GM19023 (cell line): ENCODE measurements around the gene GAS2.
"Not testable (repeated sequence)": the region's sequence is repeated elsewhere in the genome, so short reads cannot be mapped to it uniquely, and the experiment has no call there.

ENCODE experiments used
- ATAC-seq: cut with Tn5 transposase; IDR thresholded peaks from one replicate; pipeline ENCODE4 v1.9.1; 2021; ENCODE audit warnings: mild to moderate bottlenecking, moderate library complexity; ENCODE audit not compliant: unreplicated experiment

The GAS2 gene

DNA sequence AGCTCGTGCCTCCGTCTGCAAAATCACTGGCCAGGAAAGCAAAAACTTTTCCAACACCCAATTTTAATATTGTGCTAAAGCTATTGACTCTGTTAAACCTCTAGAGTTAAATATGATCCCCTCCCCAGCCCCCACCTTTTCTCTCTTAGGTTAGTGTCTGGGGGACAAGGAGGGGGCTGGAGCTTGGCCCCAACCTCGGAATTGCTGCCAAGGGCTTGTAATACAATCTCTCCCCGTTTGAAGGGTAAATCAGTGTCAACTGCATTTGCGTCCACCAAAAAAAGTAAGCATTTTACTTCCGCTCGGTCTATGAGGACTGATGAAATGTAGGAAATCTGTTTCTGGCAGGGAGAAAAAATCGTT is at the start of gene GAS2:
GAS2 (plus strand) TSS at position 287 of the 363 bp plus-strand sequence. CDS start 8,259 bp downstream, outside the sequence.
- peak; percentile 14 for ATAC-seq

DNA sequence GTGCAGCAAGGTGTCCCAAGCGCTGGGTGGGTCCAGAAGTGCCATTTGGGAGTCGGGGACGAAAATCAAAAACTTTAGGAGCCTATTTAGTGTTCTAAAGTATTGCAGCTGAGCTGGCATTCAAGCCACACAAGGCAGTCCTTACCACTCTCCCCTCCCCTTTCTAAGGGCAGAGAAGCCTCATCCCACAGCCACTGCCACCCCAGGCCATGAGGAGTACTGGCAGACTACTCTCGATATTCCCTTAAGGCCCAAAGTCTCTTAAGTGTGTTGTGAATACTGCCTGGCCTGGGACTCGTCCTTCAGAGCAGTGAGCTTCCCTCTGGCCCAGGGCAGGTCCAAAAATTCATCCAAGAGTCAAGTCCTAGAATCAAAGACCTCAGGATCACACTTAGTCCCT is 48.5 kb upstream of the GAS2 start:
- ATAC-seq, result no peak

DNA sequence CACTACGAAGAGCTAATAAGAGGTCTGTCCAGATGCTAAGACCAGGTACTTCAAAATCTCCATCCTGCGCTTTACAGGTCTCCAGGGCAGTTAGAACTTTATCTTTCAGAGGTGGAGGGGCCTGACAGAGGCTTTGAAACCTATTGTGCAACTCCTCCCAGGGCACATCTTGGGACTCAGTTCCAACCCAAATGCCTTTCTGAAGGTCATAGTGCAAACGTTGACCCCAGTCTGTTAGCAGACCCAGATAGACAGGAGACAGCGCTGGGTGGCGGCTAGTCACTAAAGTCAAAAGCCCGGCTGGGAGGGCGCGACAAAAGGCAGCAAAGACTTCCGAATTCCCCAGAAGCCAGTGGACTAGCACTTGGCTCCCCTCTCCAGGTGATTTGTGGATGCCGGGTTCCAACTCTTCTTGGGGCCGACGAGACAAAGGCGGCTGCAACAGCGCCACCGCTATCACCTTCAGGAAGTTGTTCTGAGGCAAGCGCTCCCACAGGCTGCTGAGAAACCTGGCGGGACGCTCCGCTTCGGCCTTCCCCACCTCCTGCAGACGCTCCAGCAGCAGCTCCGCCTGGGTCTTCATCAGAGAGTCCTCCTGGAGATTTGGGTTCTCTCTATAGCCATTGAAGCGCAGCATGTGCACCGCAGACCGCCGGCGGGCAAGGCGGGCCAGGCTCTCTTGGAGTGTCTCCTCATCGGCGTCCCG is 41.5 kb upstream of the GAS2 start:
- ATAC-seq, result peak; percentile 56

DNA sequence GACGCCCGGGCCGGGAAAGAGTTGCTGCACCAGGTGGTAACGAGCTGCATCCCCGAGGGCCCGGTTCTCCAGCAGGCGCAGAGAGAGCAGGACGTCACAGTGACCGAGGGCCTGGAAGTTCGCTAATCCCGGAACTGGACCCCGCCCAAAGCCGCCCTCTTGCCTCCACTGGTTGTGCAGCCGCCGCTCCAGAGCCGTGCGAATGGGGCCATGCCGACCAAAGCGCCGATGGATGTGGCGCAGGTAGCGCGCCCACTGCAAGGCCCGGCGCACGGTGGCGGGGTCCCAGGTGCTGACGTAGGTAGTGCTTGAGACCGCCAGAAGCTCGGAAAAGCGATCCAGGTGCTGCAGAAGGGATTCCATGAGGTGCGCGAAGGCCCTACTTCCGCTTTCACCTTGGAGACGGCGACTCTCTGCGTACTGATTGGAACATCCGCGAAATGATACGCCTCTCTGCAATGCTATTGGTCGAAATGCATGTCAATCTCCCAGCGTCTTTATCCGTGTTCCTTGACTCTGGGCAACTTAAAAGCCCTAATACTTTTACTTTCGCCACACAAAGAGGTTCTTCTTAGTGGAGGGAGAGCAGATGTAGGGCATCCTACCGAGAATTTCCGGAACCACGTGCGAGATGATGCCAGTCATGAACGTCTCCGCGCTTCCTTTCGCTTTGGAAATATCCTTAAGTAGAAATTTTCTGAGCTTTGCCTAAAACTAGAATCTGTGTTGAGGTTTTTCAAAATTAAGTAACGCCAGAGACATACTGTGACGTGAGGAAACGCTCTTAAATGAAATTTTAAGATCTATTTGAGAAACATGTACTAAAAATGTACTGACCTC is 40.7 kb upstream of the GAS2 start, which contains the start of gene FANCF:
FANCF (minus strand) TSS at position 376 of the 840 bp plus-strand sequence; CDS start at position 363, 13 bp downstream.
- ATAC-seq, result peak; percentile 95

DNA sequence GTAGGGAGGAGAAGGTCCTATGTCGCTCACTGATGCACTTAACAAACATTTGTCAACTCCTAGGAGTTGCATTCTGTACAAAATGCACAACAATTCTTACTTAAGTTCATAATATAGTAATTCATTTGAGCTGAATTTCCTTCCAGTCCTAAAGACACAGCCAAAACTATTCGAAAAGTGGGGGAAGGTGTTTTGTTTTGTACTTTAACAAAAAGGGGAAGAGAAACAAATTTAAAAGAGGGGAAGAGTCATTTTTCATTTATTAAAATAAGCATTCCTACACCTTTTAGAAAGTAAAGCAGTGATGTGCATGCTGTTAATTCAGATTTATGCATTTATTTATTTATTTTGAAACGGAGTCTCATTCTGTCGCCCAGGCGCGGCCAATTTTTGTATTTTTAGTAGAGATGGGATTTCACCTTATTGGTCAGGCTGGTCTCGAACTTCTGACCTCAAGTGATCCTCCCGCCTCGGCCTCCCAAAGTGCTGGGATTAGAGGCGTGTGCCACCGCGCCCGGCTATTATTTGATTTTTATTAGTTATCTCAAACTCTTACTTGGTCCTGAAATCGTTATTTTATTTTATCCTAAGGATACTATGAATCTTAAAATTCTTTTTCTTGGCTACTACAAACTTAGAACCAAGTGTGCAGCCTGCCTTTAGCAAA is 39.7 kb upstream of the GAS2 start:
- ATAC-seq, result no peak

DNA sequence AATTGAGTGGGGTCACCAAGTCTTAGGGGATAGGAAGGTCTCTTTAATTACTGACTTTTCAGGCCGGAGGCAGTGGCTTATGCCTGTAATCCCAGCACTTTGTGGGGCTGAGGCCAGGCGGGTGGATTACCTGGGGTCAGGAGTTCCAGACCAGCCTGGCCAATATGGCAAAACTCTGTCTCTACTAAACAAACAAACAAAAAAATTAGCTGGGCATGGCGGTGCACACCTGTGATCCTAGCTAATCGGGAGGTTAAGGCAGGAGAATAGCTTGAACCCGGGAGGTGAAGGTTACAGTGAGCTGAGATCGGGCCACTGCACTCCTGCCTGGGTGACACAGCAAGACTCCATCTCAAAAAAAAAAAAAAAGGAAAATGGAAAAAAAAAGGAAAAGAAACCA is 39.0 kb upstream of the GAS2 start:
- ATAC-seq, result no peak

DNA sequence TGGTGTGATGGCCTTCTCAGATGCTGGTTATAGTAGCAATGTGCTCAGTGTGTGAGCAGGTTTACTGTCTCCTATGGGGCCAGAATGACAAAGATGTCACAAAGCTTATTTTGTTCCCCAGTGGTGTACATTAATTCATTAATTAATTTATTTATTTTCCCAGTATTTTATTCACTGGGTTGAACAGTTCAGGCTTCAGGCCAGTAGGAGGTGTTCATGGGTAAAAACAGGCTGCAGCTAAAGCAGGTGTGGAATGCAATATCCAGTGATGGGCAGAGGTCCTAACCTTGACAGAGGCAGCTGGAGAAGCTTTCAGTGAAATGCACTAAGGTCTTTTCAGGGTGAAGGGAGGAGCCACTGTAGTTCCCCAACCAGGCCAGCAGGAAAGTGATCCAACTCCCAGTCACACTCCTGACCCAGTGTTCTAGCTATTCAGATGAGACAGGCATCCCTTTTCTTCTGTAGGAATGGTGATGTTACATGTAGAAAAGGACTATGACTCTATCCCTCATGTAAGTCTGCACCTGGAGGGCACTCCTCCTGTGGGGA is 33.0 kb upstream of the GAS2 start:
- ATAC-seq, result no peak

DNA sequence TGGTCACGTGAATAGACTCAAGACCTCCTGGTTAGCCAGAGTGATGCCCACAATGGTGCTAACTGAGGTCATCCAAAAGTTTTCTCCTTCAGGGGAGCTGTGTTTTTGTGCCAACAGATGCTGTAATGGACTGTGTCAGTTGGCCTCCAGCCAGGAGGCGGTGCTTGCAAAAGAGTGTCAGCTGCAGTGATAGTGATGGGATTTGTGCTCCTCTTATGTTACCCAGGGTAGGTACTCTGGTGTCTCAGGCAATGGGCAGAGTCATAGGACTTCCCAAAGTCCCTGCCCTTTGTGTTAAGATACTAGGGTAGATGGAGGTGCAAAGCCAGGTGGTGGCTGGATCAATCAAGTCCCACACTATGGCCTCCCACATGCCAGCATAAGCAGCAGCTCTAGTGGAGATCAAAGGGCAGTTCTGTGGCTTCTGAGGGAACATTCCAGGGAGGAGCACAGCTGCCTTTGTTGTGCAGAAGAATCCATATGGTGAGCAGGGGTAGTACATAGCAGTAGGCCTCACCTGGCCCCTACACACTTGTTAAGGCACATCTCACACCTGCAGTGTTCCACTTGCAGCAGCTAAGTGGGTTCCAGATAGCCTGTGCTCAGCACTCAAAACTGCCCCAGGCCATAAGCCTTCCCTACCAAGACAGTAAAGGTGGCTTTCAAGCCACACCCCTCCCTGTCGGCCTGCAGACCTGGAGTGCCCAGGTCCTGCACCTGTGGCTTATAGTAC is 31.3 kb upstream of the GAS2 start:
- no peak for ATAC-seq

DNA sequence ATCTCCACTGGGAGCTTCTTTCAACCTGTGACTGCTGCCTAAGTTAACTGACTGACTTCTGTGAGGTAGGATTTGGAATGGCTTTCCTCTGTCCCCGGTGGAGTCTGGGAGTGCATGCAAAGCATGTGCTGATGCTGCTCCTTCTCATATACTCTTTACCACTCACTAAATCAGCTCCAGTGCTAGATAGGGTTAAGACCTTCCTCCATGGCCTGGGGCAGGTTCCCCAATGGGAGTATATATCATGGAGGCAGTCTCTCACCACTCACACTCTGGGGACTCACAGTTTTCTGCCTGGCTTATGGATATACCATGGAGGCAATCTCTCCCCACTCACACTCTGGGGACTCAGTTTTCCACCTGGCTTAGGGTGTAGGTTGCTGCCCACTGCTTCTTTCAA is 30.7 kb upstream of the GAS2 start:
- ATAC-seq, result no peak

DNA sequence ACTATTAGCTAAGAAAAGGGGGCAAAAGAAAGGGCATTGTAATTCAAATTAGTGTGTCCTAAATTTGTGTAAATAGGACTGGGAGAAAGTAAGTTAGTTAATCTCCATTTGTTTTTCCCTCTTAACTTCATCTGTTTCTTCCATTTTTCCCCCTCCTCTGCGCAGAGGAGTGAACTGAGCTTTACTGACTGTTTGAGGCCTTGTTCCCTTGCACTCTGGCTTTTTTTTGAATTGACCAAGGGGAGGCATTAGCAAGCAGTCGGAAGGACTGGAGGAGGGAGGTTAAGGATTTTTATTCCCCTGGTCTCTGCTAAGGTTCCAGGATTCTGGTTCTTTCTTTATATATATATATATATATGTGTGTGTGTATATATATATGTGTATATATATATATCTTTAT is 25.5 kb upstream of the GAS2 start:
- no peak for ATAC-seq

DNA sequence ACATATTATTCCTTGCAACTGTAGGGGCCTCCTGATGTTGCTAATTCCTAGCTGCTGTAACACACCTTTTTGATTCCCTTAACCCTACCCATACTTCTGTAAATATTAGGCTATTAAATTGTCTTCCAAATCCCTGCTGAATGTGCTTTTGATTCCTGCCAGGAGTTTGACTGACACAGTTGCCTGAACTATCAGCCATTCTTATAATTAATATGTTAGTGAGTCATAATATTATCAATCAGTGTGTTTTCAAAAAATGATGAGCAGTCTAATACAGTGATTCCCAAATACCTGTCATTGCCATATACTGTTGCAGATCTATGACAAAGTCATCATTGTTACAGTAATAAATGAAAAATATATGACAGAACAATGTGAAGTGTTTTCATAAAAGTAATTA is 24.9 kb upstream of the GAS2 start:
- no peak for ATAC-seq

DNA sequence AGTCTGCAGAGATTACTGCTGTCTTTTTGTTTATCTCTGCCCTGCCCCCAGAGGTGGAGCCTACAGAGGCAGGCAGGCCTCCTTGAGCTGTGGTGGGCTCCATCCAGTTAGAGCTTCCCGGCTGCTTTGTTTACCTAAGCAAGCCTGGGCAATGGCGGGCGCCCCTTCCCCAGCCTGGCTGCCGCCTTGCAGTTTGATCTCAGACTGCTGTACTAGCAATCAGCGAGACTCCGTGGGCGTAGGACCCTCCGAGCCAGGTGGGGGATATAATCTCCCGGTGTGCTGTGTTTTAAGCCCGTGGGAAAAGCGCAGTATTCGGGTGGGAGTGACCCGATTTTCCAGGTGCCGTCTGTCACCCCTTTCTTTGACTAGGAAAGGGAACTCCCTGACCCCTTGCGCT is 14.1 kb upstream of the GAS2 start:
- not testable (repeated sequence) for ATAC-seq

DNA sequence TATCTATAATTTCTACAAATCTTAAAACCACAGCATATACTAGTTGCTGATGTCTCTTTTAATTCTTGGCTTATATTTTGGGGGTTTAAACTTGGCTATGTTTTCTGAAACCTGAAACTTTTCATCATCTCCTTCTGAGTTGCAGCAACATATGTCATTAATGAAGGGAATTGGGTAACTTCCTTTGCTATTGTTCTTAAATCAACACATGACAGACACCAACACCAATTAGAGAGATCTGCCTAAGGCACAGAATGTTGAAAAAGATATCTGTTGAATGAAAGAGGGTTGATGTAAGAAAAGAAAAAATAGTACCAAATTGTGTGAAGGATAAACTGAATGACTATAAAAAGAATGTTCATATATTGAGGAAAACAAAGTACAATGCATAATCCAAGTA is 10.3 kb upstream of the GAS2 start:
- no peak for ATAC-seq

DNA sequence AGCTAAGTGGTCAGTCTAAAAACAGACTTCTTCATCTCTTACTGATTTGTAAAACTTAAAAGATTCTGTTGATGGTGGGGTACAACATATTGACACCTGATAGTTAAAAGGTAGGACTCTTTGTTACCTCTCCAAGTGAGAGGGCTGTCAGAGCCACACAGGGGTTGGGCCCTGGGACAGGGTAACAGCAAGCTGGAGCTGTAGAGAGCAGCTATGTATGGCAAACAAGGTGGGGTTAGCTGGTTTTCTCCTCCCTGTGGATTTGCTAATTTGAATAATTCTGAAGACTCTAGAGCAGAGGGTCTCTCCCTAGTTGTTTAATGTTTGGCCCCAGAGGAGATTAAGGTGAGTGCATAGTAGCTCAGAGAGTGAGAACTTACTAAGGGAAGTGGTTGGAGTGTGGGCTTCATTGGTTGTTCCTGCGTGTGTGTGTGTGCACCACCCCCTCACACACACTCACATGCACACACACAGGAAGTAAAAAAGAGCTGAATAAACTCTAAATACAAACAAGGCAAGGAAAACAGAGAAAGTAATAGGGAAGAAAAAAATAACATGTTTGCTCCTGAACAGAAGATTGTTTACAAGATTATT is 9.2 kb upstream of the GAS2 start:
- peak; percentile 97 for ATAC-seq

DNA sequence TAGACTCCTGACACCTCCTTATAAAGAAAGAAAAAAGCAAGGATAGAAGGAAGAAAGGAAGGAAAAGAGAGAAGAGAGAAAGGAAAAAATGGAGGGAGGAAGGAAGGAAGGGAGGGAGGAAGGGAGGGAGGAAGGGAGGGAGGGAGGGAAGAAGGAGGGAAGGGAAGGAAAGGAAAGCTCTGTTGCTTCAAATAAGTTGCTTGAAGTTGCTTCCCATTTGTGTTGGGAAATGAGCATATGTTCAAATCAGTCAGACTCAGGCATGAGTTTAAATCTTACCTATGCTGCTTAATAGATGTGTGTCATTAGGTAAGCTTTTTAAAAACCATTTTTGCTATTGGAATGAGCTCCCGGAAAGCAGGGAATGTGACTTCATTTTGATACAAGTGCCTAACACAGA is 6.6 kb upstream of the GAS2 start:
- no peak for ATAC-seq

DNA sequence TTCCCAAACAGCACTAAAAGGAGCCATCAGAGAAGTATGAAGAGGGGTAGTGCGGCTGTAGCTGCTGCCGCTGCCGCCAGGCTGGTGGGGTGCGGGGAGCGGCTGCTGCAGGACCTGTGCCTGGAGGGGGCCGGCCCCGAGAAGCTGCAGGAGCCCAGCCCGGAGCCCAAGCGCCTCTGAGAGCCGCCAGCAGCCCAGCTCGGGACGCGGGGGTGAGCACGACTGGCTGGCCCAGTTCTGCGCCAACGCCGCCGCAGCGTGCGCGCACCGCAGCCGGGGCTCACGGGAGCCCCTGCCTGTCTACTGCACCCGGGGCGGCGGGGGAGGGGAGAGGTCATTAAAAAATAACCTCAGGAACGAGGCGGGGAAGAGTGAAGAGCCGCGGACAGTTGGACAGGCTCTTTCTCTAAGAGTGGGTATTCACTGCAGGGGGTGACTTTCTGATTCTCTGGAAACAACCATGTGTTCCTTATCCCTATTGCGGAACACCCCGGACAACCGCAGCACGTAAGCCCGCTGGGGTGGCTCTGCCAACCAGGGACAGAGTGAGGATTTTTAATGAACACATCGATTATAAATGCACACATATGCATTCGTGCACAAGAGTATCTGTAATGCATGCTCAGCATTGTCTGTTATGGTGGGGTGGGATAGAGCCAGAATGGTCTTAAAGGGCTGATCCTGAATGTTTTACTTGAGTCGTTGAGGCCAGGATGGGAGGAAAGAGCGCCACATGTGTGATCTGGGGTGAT is 453 bp downstream of the GAS2 start:
- ATAC-seq, result peak; percentile 61

DNA sequence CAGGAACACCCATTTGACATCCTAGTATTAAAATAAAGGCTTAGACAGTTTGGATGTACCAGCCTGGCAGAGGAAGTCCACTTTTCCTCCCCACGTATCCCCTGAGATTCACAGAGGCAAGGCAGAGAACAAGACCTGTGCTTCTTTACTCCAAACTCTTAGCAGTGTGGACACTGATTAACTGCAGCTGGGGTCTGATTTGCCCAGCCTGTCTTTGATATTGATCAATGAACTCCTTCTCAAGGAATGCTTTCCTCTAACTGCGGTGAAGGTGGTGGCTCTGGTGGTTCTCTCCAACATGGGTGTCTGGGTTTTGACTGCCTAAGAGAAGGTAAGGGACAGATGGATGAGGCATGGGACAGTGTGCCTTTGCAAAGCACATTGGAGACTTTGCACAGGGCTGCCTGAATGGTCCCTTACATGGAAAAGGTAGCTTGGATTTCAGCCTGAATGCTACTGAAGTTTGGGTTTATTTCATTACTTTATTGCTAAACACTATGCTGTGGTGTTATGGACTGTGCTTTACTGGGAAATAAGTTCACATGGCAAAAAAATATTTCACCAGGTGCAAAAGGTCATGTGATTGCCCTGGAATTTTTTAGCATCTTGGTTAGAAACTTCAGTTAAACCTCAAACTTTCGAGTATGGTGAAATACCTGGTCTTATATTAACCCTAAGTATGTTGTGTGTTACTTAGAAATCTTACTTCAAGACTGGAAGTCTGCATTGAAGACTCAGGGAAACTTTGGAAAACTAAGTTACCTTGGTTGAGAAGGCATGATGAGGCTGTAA is 1.8 kb downstream of the GAS2 start:
- ATAC-seq, result peak; percentile 32

DNA sequence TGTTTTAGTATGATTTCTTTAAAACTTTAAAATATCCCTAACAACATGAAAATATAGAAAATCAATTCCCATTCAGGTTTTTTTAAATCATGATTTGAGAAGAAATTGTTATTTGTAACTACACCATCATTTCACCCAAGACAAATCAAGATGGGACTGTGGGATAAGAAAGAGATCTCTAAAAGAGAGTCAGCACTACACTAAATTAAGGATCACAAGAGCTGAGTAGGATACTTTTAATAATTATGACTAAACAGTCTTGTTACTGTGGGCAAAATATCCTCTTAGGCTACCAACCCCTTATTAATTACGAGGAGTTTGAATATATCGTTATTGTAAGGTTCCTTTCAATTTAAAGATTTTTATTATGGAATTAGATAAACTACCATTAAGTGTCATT is 3.0 kb downstream of the GAS2 start:
- no peak for ATAC-seq

DNA sequence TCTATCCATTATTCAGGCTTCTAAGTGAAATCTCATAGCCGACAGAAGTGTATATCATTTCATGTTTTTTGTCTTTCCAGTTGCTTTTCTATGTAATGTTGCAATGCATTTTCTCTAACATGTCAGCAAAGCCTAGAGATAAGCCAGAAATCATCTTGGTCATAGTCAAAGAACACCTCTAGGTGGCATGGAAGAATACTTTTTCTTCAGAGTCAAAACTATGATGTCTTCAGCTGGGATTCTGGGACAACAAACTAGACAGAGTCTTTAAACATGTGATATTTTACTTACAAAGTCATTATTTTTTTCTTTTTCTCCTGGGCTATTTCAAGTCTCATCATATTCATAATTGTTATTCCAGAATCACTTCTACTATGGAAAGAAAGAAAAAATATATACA is 4.4 kb downstream of the GAS2 start:
- no peak for ATAC-seq
